HUES64 (cell line): ENCODE data around the gene KLF2.
"Not testable (repeated sequence)": the region's sequence is repeated elsewhere in the genome, so short reads cannot be mapped to it uniquely, and the experiment has no call there.

Source experiments
- H3K27ac ChIP-seq: 2 replicates; pipeline ENCODE4 v1.7.0; 2013; ENCODE audit warnings: low read depth, low read length, inconsistent platforms
- H3K27me3 ChIP-seq: 2 replicates; pipeline ENCODE4 v1.6.1; 2013; ENCODE audit warnings: mild to moderate bottlenecking, low read length; ENCODE audit not compliant: insufficient read depth
- H3K36me3 ChIP-seq: 2 replicates; pipeline ENCODE4 v1.6.1; 2013; ENCODE audit warnings: mild to moderate bottlenecking, low read length; ENCODE audit not compliant: insufficient read depth
- H3K4me1 ChIP-seq: 2 replicates; pipeline ENCODE4 v1.6.1; 2013; ENCODE audit warnings: mild to moderate bottlenecking, low read length, moderate library complexity; ENCODE audit not compliant: insufficient read depth
- H3K4me3 ChIP-seq: 2 replicates; pipeline ENCODE4 v1.5.1; 2013; ENCODE audit warnings: mild to moderate bottlenecking, low read length, moderate library complexity
- H3K9ac ChIP-seq: 2 replicates; pipeline ENCODE4 v1.6.1; 2013; ENCODE audit warnings: mild to moderate bottlenecking, low read depth, low read length
- H3K9me3 ChIP-seq: 2 replicates; pipeline ENCODE4 v1.6.1; 2013; ENCODE audit warnings: low read depth, low read length; ENCODE audit not compliant: insufficient read depth
- WGBS: fragments of 150-250, 120-280 bp; methylation state at CpG from one replicate; pipeline ENCODE4 v1.1.7; 2013; ENCODE audit warnings: missing lambda C conversion rate; 5-methylcytosine and 5-hydroxymethylcytosine counted together

Gene KLF2

GRCh38 chr19:16293118-16294091, 31.2 kb upstream of the KLF2 start:
- no peaks in the 10 kb centered on the region for H3K27me3 ChIP-seq
- H3K9ac ChIP-seq = no peak overlapping the region
- H3K36me3 ChIP-seq = no peaks in the 10 kb centered on the region
- H3K27ac ChIP-seq = no peak overlapping the region
- H3K9me3 ChIP-seq = no peaks in the 10 kb centered on the region
- WGBS = 86% methylated on average over 26 of the region's 27 CpGs
- no peaks in the 10 kb centered on the region for H3K4me1 ChIP-seq
- no peak overlapping the region for H3K4me3 ChIP-seq

DNA sequence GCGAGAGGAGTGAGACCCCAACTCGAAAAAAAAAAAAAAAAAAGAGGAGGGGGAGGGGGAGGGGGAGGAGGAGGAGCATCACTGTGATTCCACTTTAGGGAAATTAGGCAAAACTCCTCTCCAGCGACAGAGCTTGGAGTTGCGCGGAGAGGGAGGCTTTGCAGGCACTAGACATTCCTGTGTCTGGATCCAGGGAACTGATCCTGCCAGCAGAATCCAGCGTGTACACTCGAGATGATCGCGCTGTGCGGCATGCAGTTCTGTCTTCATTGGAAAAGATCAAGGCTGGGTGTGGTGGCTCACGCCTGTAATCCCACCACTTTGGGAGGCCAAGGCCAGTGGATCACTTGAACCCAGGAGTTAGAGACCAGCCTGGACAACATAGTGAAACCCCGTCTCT, 29.6 kb upstream of the KLF2 start:
- H3K36me3 ChIP-seq = no peaks in the 10 kb centered on the region
- no peak overlapping the region for H3K9ac ChIP-seq
- 87% methylated on average over 11 of the region's 12 CpGs for WGBS
- no peak overlapping the region for H3K27ac ChIP-seq
- no peaks in the 10 kb centered on the region for H3K9me3 ChIP-seq
- H3K27me3 ChIP-seq = no peaks in the 10 kb centered on the region
- H3K4me3 ChIP-seq = no peak overlapping the region
- H3K4me1 ChIP-seq = no peaks in the 10 kb centered on the region

DNA sequence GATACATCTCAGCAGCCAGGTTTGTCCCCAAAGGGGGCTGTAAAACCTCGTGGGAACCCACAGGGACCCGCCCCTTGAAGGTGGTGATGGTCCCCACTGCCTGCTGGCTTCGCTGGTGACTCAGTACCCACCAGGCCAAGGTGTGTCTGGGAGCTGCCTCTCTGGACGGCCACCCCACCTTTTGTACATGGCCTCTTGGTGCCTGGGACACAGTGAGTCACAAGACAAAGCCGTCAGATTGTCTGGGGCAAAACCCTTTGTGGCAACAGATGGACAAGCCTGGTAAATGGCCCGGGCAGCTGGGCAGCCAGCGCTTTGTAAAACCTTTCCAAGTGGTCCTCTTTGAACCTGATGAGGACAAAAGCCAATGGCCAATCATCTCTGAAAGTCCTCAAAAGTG, 27.9 kb upstream of the KLF2 start:
- H3K9me3 ChIP-seq = no peaks in the 10 kb centered on the region
- no peak overlapping the region for H3K4me3 ChIP-seq
- no peaks in the 10 kb centered on the region for H3K4me1 ChIP-seq
- no peak overlapping the region for H3K27ac ChIP-seq
- H3K9ac ChIP-seq = no peak overlapping the region
- H3K27me3 ChIP-seq = no peaks in the 10 kb centered on the region
- H3K36me3 ChIP-seq = no peaks in the 10 kb centered on the region
- WGBS = 77% methylated on average over 7 of the region's 7 CpGs

GRCh38 chr19:16297575-16298178, 26.9 kb upstream of the KLF2 start:
- WGBS = 90% methylated on average over 9 of the region's 9 CpGs
- H3K4me3 ChIP-seq = no peak overlapping the region
- no peak overlapping the region for H3K9ac ChIP-seq
- H3K4me1 ChIP-seq = no peaks in the 10 kb centered on the region
- no peak overlapping the region for H3K27ac ChIP-seq
- H3K27me3 ChIP-seq = no peaks in the 10 kb centered on the region
- H3K36me3 ChIP-seq = no peaks in the 10 kb centered on the region
- no peaks in the 10 kb centered on the region for H3K9me3 ChIP-seq

DNA sequence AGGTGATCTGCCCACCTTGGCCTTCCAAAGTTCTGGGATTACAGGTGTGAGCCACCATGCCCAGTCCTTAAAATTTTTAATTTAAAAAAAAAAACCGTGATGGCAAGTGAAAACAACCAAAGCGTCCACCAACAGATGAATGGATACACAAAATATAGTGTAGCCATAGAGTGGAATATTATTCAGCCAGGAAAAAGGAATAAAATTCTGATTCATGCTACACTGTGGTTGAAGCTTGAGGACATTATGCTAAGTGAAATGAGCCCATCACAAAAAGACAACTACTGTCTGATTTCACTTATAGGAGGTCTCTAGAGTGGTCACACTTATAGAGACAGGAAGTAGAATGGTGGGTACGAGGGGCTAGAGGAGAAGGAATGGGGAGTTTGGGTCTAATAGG, 26.3 kb upstream of the KLF2 start:
- Histone ChIP-seq H3K9ac (no peak overlapping the region), H3K4me1 (no peaks in the 10 kb centered on the region), H3K9me3 (no peaks in the 10 kb centered on the region), H3K36me3 (no peaks in the 10 kb centered on the region), H3K27ac (no peak overlapping the region), H3K27me3 (no peaks in the 10 kb centered on the region), H3K4me3 (no peak overlapping the region)
- 78% methylated on average over 3 of the region's 3 CpGs for WGBS

- Histone ChIP-seq H3K9ac (no peak overlapping the region), H3K27ac (no peak overlapping the region), H3K36me3 (no peaks in the 10 kb centered on the region), H3K27me3 (no peaks in the 10 kb centered on the region), H3K4me1 (0 out of 2 replicates have a peak, but pooled peaks cover 3% of the 10 kb centered on the region), H3K4me3 (no peak overlapping the region), H3K9me3 (no peaks in the 10 kb centered on the region)
- WGBS = 85% methylated on average over 25 of the region's 25 CpGs
Measured at GRCh38 chr19:16301999-16302694, 22.5 kb upstream of the KLF2 start.

DNA sequence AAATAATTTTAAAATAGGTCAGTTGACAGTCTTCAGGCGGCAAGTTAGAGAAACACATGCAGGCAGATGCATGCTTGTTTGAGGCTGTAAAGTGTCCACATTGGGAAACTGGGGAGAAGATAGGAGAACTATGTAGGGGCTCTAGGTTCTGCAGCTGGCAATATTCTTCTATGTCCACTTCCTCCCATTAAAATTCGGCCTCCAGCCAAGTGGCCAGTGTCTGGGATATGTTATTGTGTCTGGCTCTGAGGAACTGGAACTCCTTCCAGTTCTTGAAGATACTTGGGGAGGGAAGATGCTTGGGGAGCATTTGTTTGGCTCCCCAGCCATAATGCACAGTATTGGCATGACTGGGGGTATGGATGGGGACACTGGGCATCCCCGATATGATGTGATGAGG, 20.9 kb upstream of the KLF2 start:
- Histone ChIP-seq H3K27ac (no peak overlapping the region), H3K27me3 (no peaks in the 10 kb centered on the region), H3K9ac (no peak overlapping the region), H3K36me3 (no peaks in the 10 kb centered on the region), H3K4me1 (0 out of 2 replicates have a peak, but pooled peaks cover 3% of the 10 kb centered on the region), H3K9me3 (no peaks in the 10 kb centered on the region), H3K4me3 (no peak overlapping the region)
- 99% methylated on average over 2 of the region's 3 CpGs for WGBS

DNA sequence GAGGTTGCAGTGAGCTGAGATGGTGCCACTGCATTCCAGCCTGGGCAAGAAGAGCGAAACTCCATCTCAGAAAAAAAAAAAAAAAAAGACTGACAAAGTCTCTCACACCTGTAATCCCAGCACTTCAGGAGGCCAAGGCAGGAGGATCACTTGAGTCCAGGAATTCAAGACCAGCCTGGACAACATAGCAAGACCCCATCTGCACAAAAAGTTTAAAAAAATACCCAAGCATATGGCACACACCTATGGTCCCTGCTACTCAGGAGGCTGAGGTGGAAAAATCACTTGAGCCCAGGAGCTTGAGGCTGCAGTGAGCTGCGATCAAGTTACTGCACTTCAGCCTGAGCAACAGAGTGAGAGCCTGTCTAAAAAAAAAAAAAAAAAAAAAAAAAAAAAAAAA, 20.1 kb upstream of the KLF2 start:
- H3K4me3 ChIP-seq, H3K9ac ChIP-seq, H3K27ac ChIP-seq, H3K27me3 ChIP-seq, H3K9me3 ChIP-seq, H3K4me1 ChIP-seq, H3K36me3 ChIP-seq: not testable (repeated sequence)
- WGBS = 90% methylated on average over 2 of the region's 2 CpGs

- not testable (repeated sequence) for H3K36me3 ChIP-seq, H3K27ac ChIP-seq, H3K27me3 ChIP-seq, H3K9ac ChIP-seq, H3K4me1 ChIP-seq, H3K4me3 ChIP-seq, H3K9me3 ChIP-seq
- 96% methylated on average over 5 of the region's 6 CpGs for WGBS
Measured at GRCh38 chr19:16305060-16305459, 19.6 kb upstream of the KLF2 start.

GRCh38 chr19:16306728-16307402, 17.8 kb upstream of the KLF2 start:
- Histone ChIP-seq H3K27me3 (no peaks in the 10 kb centered on the region), H3K36me3 (no peaks in the 10 kb centered on the region), H3K9ac (no peak overlapping the region; the same call in 1 of the 2 replicates), H3K27ac (no peak overlapping the region), H3K9me3 (no peaks in the 10 kb centered on the region), H3K4me1 (0 out of 2 replicates have a peak, but pooled peaks cover 3% of the 10 kb centered on the region), H3K4me3 (no peak overlapping the region)
- 86% methylated on average over 21 of the region's 21 CpGs for WGBS

- no peaks in the 10 kb centered on the region for H3K9me3 ChIP-seq
- 0 out of 2 replicates have a peak, but pooled peaks cover 3% of the 10 kb centered on the region for H3K4me1 ChIP-seq
- no peak overlapping the region for H3K4me3 ChIP-seq
- no peak overlapping the region for H3K9ac ChIP-seq
- H3K36me3 ChIP-seq = no peaks in the 10 kb centered on the region
- 92% methylated on average over 5 of the region's 5 CpGs for WGBS
- no peak overlapping the region for H3K27ac ChIP-seq
- H3K27me3 ChIP-seq = no peaks in the 10 kb centered on the region
Measured at GRCh38 chr19:16308081-16308480, 16.5 kb upstream of the KLF2 start.
